T-cell (primary cell): ENCODE data around the gene IRX6. TPM values are rescaled to one million over a fixed set of nuclear protein-coding genes. Genes with fewer than 3 reads are reported as not detected.

Source experiments
- ATAC-seq, 4 experiments: fragments of 200-7000 bp in 3 of 4; fragments of 150-1000 bp in 1 of 4; cut with Tn5 transposase; replicated peaks in 1 of 4; 1 replicate in 3 of 4; 2 replicates in 1 of 4; pipeline ENCODE4 v1.10.0; 2021; ENCODE audit warnings: moderate library complexity in 3 of 4, mild to moderate bottlenecking in 2 of 4, moderate number of reproducible peaks in 1 of 4
- CTCF ChIA-PET, 2 donors: fragments of 300-600 bp; sonication (Branson Sonifier 250); formaldehyde crosslinking; loops; one replicate each; lab custom pipeline; 2022; ENCODE audit warnings: antibody characterized with exemption in 2 of 2; lab: Charles Lee
- POLR2A ChIA-PET, 2 donors: fragments of 300-600 bp; sonication (Branson Sonifier 250); formaldehyde crosslinking; loops; one replicate each; lab custom pipeline; 2022; ENCODE audit warnings: antibody characterized with exemption in 2 of 2; lab: Charles Lee
- DNase-seq, 35 experiments: peaks; one replicate each; pipeline versions ENCODE4 v3.0.0 to v3.0.0-alpha.2; 2013 to 2023
- H3K27ac ChIP-seq: one replicate; pipeline ENCODE4 v1.5.1; 2013; ENCODE audit warnings: low read length
- H3K27me3 ChIP-seq, 2 experiments: replicated peaks in 1 of 2; 1 replicate in 1 of 2; 2 replicates in 1 of 2; pipeline versions ENCODE4 v1.6.1 to v1.7.0; 2013; ENCODE audit warnings: low read length in 1 of 2, mixed read lengths in 1 of 2; ENCODE audit not compliant: control insufficient read depth in 2 of 2, insufficient read depth in 2 of 2; ENCODE audit errors: extremely low read depth in 1 of 2
- H3K36me3 ChIP-seq, 2 donors: 1 replicate in 1 of 2; 2 replicates in 1 of 2; pipeline versions ENCODE4 v1.6.1 to v1.7.0; 2013; ENCODE audit warnings: low read length in 1 of 2; ENCODE audit not compliant: control insufficient read depth in 2 of 2, insufficient read depth in 1 of 2; ENCODE audit errors: extremely low read depth in 1 of 2
- H3K4me1 ChIP-seq, 2 experiments: 1 replicate in 1 of 2; 2 replicates in 1 of 2; pipeline versions ENCODE4 v1.6.1 to v1.7.0; 2013; ENCODE audit warnings: low read length in 2 of 2, mixed read lengths in 1 of 2; ENCODE audit not compliant: insufficient read depth in 2 of 2, control insufficient read depth in 1 of 2; ENCODE audit errors: extremely low read depth in 1 of 2
- H3K4me3 ChIP-seq, 2 donors: 1 replicate in 1 of 2; 2 replicates in 1 of 2; pipeline versions ENCODE4 v1.5.1 to v1.7.0; 2013; ENCODE audit warnings: mild to moderate bottlenecking in 2 of 2, low read length in 1 of 2, moderate library complexity in 1 of 2; ENCODE audit not compliant: control insufficient read depth in 1 of 2; ENCODE audit errors: extremely low read depth in 1 of 2
- H3K9me3 ChIP-seq: 2 replicates; pipeline ENCODE4 v1.7.0; 2013
- H3K27ac Mint-ChIP-seq, 2 donors: one replicate each; pipeline ENCODE4 v1.8.0; 2020 to 2021; ENCODE audit warnings: mild to moderate bottlenecking in 2 of 2, mixed read lengths in 2 of 2
- H3K27me3 Mint-ChIP-seq, 2 donors: one replicate each; pipeline ENCODE4 v1.8.0; 2021 to 2022; ENCODE audit warnings: mixed read lengths in 2 of 2
- H3K36me3 Mint-ChIP-seq: one replicate; pipeline ENCODE4 v1.8.0; 2021; ENCODE audit warnings: mixed read lengths
- H3K4me1 Mint-ChIP-seq, 3 donors: one replicate each; pipeline ENCODE4 v1.8.0; 2020 to 2022; ENCODE audit warnings: mixed read lengths in 3 of 3, mild to moderate bottlenecking in 1 of 3
- H3K4me3 Mint-ChIP-seq, 3 donors: one replicate each; pipeline ENCODE4 v1.8.0; 2020 to 2022; ENCODE audit warnings: mild to moderate bottlenecking in 3 of 3, mixed read lengths in 3 of 3, moderate library complexity in 3 of 3
- H3K9me3 Mint-ChIP-seq, 3 donors: one replicate each; pipeline ENCODE4 v1.8.0; 2020 to 2022; ENCODE audit warnings: mixed read lengths in 3 of 3
- WGBS: methylation state at CpG from one replicate; pipeline ENCODE4 v1.1.5; 2013; ENCODE audit warnings: missing lambda C conversion rate; ENCODE audit not compliant: insufficient coverage; 5-methylcytosine and 5-hydroxymethylcytosine counted together
- total RNA-seq, 35 experiments: library from RNA in 6 of 35; stranded (reverse) in 6 of 35; fragments of 120-200 nt in 1 of 35; gene quantifications; one replicate each; pipeline versions ENCODE4 v1.2.1 to v1.2.4 and lab custom pipeline; 2013 to 2026

The IRX6 gene
- total RNA-seq, 5 donors from 2014 or later (not counting 1 experiment from before 2014, with no cell fraction given) = not detected

GRCh38 chr16:55331648-55332185 lies 7.7 kb downstream of the IRX6 start:
- Mint-ChIP-seq H3K4me1 (peaks cover 3 to 11% (median 8%) of the 10 kb centered on the region in 3 donors), H3K36me3 (no peaks in the 10 kb centered on the region), H3K27ac (no peak overlapping the region), H3K9me3 (no peaks in the 10 kb centered on the region), H3K27me3 (peaks cover 49 to 70% of the 10 kb centered on the region in 2 donors), H3K4me3 (no peak overlapping the region)
- no peak for ATAC-seq
- Histone ChIP-seq H3K36me3 (no peaks in the 10 kb centered on the region), H3K9me3 (no peaks in the 10 kb centered on the region), H3K27me3 (peaks cover 6 to 60% of the 10 kb centered on the region in 2 experiments), H3K27ac (no peak overlapping the region), H3K4me3 (no peak overlapping the region), H3K4me1 (peaks cover 0 to 5% of the 10 kb centered on the region in 2 experiments)
- 12% methylated on average over 17 of the region's 28 CpGs for WGBS
- POLR2A ChIA-PET = no interaction called here
- CTCF ChIA-PET = no interaction called here
- no peak for DNase-seq

DNA sequence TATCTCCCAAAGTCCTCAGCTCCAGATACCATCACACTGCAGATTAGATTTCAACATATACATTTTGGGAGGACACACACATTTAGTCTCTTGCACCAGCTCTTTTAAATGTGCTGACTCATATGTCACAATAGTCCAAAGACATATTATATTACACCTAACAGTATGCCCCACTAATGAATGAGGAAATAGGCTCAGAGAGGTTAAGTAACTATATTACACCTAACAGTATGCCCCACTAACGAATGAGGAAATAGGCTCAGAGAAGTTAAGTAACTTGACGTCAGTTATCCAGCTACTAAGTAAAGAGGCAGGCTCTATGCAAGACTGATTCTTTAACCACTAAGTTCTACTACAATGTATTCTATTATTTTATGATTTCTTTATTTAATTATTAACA lies 9.7 kb downstream of the IRX6 start:
- Mint-ChIP-seq H3K4me3 (no peak overlapping the region), H3K4me1 (peaks cover 3 to 11% (median 8%) of the 10 kb centered on the region in 3 donors), H3K27me3 (peaks cover 35 to 54% of the 10 kb centered on the region in 2 donors), H3K27ac (no peak overlapping the region), H3K9me3 (no peaks in the 10 kb centered on the region), H3K36me3 (no peaks in the 10 kb centered on the region)
- WGBS = no CpG with 5 or more reads among the region's 2 CpGs
- ATAC-seq = no peak
- H3K36me3 ChIP-seq = no peaks in the 10 kb centered on the region
- CTCF ChIA-PET = no interaction called here
- no peaks in the 10 kb centered on the region for H3K9me3 ChIP-seq
- H3K27ac ChIP-seq = no peak overlapping the region
- H3K27me3 ChIP-seq = peaks cover 3 to 45% of the 10 kb centered on the region in 2 experiments
- POLR2A ChIA-PET = no interaction called here
- H3K4me3 ChIP-seq = no peak overlapping the region
- peaks cover 0 to 5% of the 10 kb centered on the region in 2 experiments for H3K4me1 ChIP-seq
- no peak for DNase-seq

DNA sequence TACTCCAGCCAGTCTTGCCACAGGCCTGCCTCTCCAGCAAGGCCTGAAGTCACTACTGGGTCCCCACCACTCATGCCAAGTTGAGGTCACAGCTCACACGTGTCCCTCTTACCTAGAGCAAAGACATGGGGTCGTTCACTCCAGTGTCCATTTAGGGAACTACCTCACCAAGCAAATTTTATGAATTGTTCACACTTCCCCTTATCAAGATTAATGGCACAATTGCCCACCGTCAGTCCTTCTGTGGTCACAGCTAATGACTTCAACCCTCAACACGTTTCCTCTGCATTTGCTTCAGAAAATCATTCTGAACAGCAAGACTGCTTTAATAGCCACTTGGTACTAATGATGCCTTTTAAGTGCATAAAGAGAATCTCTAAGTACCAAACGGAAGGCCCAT lies 14.6 kb downstream of the IRX6 start:
- Mint-ChIP-seq H3K9me3 (peaks cover 0 to 4% (median 0%) of the 10 kb centered on the region in 3 donors), H3K27me3 (peaks cover 7% of the 10 kb centered on the region in 2 donors), H3K27ac (no peak overlapping the region), H3K36me3 (no peaks in the 10 kb centered on the region), H3K4me3 (no peak overlapping the region), H3K4me1 (no peaks in the 10 kb centered on the region)
- DNase-seq (no peak), ATAC-seq (no peak)
- Histone ChIP-seq H3K27me3 (peaks cover 0 to 4% of the 10 kb centered on the region in 2 experiments), H3K4me1 (no peaks in the 10 kb centered on the region), H3K36me3 (no peaks in the 10 kb centered on the region), H3K27ac (no peak overlapping the region), H3K9me3 (no peaks in the 10 kb centered on the region), H3K4me3 (no peak overlapping the region)
- ChIA-PET CTCF (no interaction called here), POLR2A (interaction anchor here in 1 of 2 donors (0.6 kb wide), 1 partner anchor 13 kb away, joined by 3 read pairs; no protein-coding TSS in a partner anchor)
- 0% methylated on average over 4 of the region's 5 CpGs for WGBS

DNA sequence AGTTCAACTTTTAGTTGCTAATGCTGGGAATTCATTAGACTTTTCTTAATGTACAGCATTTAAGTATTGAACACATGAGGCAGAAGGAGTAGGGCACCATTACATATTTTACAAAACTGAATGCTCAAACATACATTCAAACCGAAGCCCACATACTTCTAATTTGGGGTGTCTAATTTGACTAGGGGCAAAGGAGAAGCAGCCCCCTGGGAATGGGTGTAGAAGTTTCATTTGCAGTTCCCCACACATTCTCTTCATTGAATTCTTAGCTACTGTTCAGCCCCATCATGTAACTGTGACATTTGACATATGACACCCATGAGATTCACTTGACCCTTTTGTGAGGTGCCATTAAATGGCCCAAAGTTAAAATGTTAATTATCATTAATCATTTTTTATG lies 16.4 kb downstream of the IRX6 start:
- Histone ChIP-seq H3K4me1 (no peaks in the 10 kb centered on the region), H3K4me3 (no peak overlapping the region), H3K27me3 (peaks cover 0 to 7% of the 10 kb centered on the region in 2 experiments), H3K36me3 (no peaks in the 10 kb centered on the region), H3K27ac (no peak overlapping the region), H3K9me3 (no peaks in the 10 kb centered on the region)
- Mint-ChIP-seq H3K27ac (no peak overlapping the region), H3K4me1 (no peaks in the 10 kb centered on the region), H3K27me3 (peaks cover 3 to 7% of the 10 kb centered on the region in 2 donors), H3K9me3 (peaks cover 0 to 4% (median 0%) of the 10 kb centered on the region in 3 donors), H3K36me3 (no peaks in the 10 kb centered on the region), H3K4me3 (no peak overlapping the region)
- POLR2A ChIA-PET = no interaction called here
- CTCF ChIA-PET = no interaction called here
- DNase-seq = no peak
- ATAC-seq = no peak
- no CpG with 5 or more reads among the region's 1 CpG for WGBS

GRCh38 chr16:55341681-55342080 lies 17.7 kb downstream of the IRX6 start:
- ChIA-PET POLR2A (no interaction called here), CTCF (no interaction called here)
- Histone ChIP-seq H3K36me3 (no peaks in the 10 kb centered on the region), H3K27ac (no peak overlapping the region), H3K27me3 (peaks cover 0 to 5% of the 10 kb centered on the region in 2 experiments), H3K4me1 (no peaks in the 10 kb centered on the region), H3K4me3 (no peak overlapping the region), H3K9me3 (no peaks in the 10 kb centered on the region)
- no peak for DNase-seq
- Mint-ChIP-seq H3K9me3 (peaks cover 0 to 4% (median 0%) of the 10 kb centered on the region in 3 donors), H3K27me3 (peaks cover 2 to 12% of the 10 kb centered on the region in 2 donors), H3K4me1 (no peaks in the 10 kb centered on the region), H3K36me3 (no peaks in the 10 kb centered on the region), H3K27ac (no peak overlapping the region), H3K4me3 (no peak overlapping the region)
- no peak for ATAC-seq
- 59% methylated on average over 3 of the region's 4 CpGs for WGBS

DNA sequence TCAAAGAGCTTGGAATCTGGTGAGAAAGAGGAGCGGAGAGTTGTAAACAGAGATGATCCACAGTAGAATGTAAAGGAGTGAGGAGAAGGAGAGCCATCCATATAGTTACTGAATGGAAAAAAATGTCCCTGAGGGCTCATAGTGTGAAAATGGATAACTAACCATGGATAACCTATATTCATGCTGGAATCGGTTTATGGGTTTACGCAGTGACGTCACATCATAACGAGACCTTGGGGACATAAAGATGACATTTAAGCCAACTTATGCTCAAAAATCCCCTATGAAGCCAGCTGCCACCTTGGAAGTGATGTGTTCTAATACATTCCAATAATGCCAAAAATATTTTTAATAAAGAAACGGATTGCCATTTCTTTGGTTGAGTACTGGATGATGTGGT lies 22.5 kb downstream of the IRX6 start:
- Mint-ChIP-seq H3K4me3 (no peak overlapping the region), H3K36me3 (no peaks in the 10 kb centered on the region), H3K27ac (no peak overlapping the region), H3K27me3 (peaks cover 4 to 28% of the 10 kb centered on the region in 2 donors), H3K4me1 (no peaks in the 10 kb centered on the region), H3K9me3 (no peaks in the 10 kb centered on the region)
- no peaks in the 10 kb centered on the region for H3K36me3 ChIP-seq
- no peak for DNase-seq
- ATAC-seq = no peak
- no peaks in the 10 kb centered on the region for H3K4me1 ChIP-seq
- H3K27me3 ChIP-seq = peaks cover 0 to 7% of the 10 kb centered on the region in 2 experiments
- H3K9me3 ChIP-seq = no peaks in the 10 kb centered on the region
- 85% methylated on average over 5 of the region's 6 CpGs for WGBS
- H3K4me3 ChIP-seq = no peak overlapping the region
- ChIA-PET POLR2A (no interaction called here), CTCF (no interaction called here)
- H3K27ac ChIP-seq = no peak overlapping the region
